ENCODE data around the gene MIPOL1.

GRCh38 chr14:37553935-37554550, 356.3 kb downstream of the MIPOL1 start:
- TF ChIP-seq POLR2A (IDR thresholded peaks at IDR 0.05; ENCODE audit: borderline replicate concordance, extremely low read depth, insufficient read depth, insufficient read length): no peak
- TF ChIP-seq POLR2AphosphoS5 (IDR thresholded peaks at IDR 0.05; ENCODE audit: low read depth, low read length): no peak
- no peak for TF ChIP-seq ELF1 (IDR thresholded peaks at IDR 0.05; ENCODE audit: borderline replicate concordance, low read depth)
- TF ChIP-seq CTCF (IDR thresholded peaks at IDR 0.05 in 2 of 3, conservative IDR thresholded peaks at IDR 0.05 in 1 of 3; ENCODE audit: borderline replicate concordance in 1 of 3, insufficient read depth in 1 of 3, low read depth in 2 of 3, low read length in 2 of 3): no peak
- TF ChIP-seq RAD21 (IDR thresholded peaks at IDR 0.05; ENCODE audit: low read depth): no peak
- TF ChIP-seq EZH2 (IDR thresholded peaks at IDR 0.05): no peak
- no peak for TF ChIP-seq ZNF274 (IDR thresholded peaks at IDR 0.05; ENCODE audit: low read depth, low read length)
- TF ChIP-seq REST (IDR thresholded peaks at IDR 0.05; ENCODE audit: low read depth): no peak
- no peak for TF ChIP-seq SP1 (IDR thresholded peaks at IDR 0.05; ENCODE audit: low read depth)
- TF ChIP-seq ATF3 (IDR thresholded peaks at IDR 0.05): no peak

Data from HCT116 (cell line).